HepG2 (cell line): ENCODE results near the gene GRIK2. TPM values are rescaled to one million over a fixed set of nuclear protein-coding genes. Genes with fewer than 3 reads are reported as not detected.

Experiments
- CCDC6 ChIP-seq: sonication (generic); formaldehyde crosslinking; IDR thresholded peaks from 2 replicates; pipeline ENCODE4 v1.8.1; 2022; ENCODE audit warnings: mild to moderate bottlenecking, missing genetic modification reagents, moderate library complexity
- KLF11 ChIP-seq: IDR thresholded peaks from 2 replicates; pipeline ENCODE4 v1.6.1; 2016; ENCODE audit warnings: missing compliant biosample characterization
- MATR3 ChIP-seq: sonication (generic); formaldehyde crosslinking; IDR thresholded peaks from 2 replicates; pipeline ENCODE4 v1.4.0; 2020; ENCODE audit warnings: missing genetic modification reagents
- NR2C2 ChIP-seq: sonication (generic); formaldehyde crosslinking; IDR thresholded peaks from 2 replicates; pipeline ENCODE4 v1.4.0; 2020; ENCODE audit warnings: missing genetic modification reagents, mild to moderate bottlenecking, moderate library complexity, borderline replicate concordance
- RBFOX2 ChIP-seq: fragments of 200-400 bp; formaldehyde crosslinking; IDR thresholded peaks from 2 replicates; pipeline ENCODE4 v1.6.1; 2017; ENCODE audit warnings: low read depth, mild to moderate bottlenecking, low read length
- RFX5 ChIP-seq: IDR thresholded peaks from 2 replicates; pipeline ENCODE4 v1.6.1; 2011; ENCODE audit warnings: low read depth, low read length, improper control_type of control experiment
- SRY ChIP-seq: sonication (generic); formaldehyde crosslinking; IDR thresholded peaks from 2 replicates; pipeline ENCODE4 v1.8.0; 2022; ENCODE audit warnings: mild to moderate bottlenecking, missing genetic modification reagents
- TBX3 ChIP-seq: fragments of 450-650 bp; IDR thresholded peaks from 2 replicates; pipeline ENCODE4 v1.6.1; 2017; ENCODE audit warnings: antibody characterized with exemption, mild to moderate bottlenecking, inconsistent platforms, borderline replicate concordance
- TGIF2 ChIP-seq: IDR thresholded peaks from 2 replicates; pipeline ENCODE4 v1.6.1; 2016; ENCODE audit warnings: control low read depth, missing compliant biosample characterization
- TRIM22 ChIP-seq: fragments of 450-650 bp; IDR thresholded peaks from 2 replicates; pipeline ENCODE4 v1.6.1; 2017
- ZBTB34 ChIP-seq: sonication (generic); formaldehyde crosslinking; IDR thresholded peaks from 2 replicates; pipeline ENCODE4 v1.8.0; 2022; ENCODE audit warnings: mild to moderate bottlenecking, missing genetic modification reagents
- ZBTB37 ChIP-seq: sonication (generic); formaldehyde crosslinking; IDR thresholded peaks from 2 replicates; pipeline ENCODE4 v1.4.0; 2020; ENCODE audit warnings: mild to moderate bottlenecking, missing genetic modification reagents
- ZBTB43 ChIP-seq: sonication (generic); formaldehyde crosslinking; conservative IDR thresholded peaks from 2 replicates; pipeline ENCODE4 v1.4.0; 2020; ENCODE audit warnings: missing genetic modification reagents
- ZMAT5 ChIP-seq: sonication (generic); formaldehyde crosslinking; IDR thresholded peaks from 2 replicates; pipeline ENCODE4 v1.5.0; 2020; ENCODE audit warnings: mild to moderate bottlenecking, low read depth, missing genetic modification reagents, borderline replicate concordance
- ZNF225 ChIP-seq: sonication (generic); formaldehyde crosslinking; IDR thresholded peaks from 2 replicates; pipeline ENCODE4 v1.4.0; 2020; ENCODE audit warnings: mild to moderate bottlenecking, missing genetic modification reagents
- ZNF383 ChIP-seq: sonication (generic); formaldehyde crosslinking; IDR thresholded peaks from 2 replicates; pipeline ENCODE4 v1.4.0; 2020; ENCODE audit warnings: missing genetic modification reagents, mild to moderate bottlenecking, borderline replicate concordance
- ZNF44 ChIP-seq: sonication (generic); formaldehyde crosslinking; IDR thresholded peaks from 2 replicates; pipeline ENCODE4 v1.5.1; 2020; ENCODE audit warnings: mild to moderate bottlenecking, missing genetic modification reagents
- ZNF550 ChIP-seq: sonication (generic); formaldehyde crosslinking; IDR thresholded peaks from 2 replicates; pipeline ENCODE4 v1.4.0; 2020; ENCODE audit warnings: mild to moderate bottlenecking, missing genetic modification reagents, borderline replicate concordance
- ZNF572 ChIP-seq: sonication (generic); formaldehyde crosslinking; IDR thresholded peaks from 2 replicates; pipeline ENCODE4 v1.5.1; 2020; ENCODE audit warnings: mild to moderate bottlenecking, missing genetic modification reagents
- ZNF580 ChIP-seq: IDR thresholded peaks from 2 replicates; pipeline ENCODE4 v1.6.1; 2016; ENCODE audit warnings: low read depth, borderline replicate concordance
- ZNF704 ChIP-seq: sonication (generic); formaldehyde crosslinking; IDR thresholded peaks from 2 replicates; pipeline ENCODE4 v1.8.1; 2023; ENCODE audit warnings: mild to moderate bottlenecking, inconsistent platforms, moderate library complexity, missing genetic modification reagents, borderline replicate concordance
- ZNF740 ChIP-seq: sonication (generic); formaldehyde crosslinking; IDR thresholded peaks from 2 replicates; pipeline ENCODE4 v1.4.0; 2020; ENCODE audit warnings: missing genetic modification reagents
- ZNF776 ChIP-seq: sonication (generic); formaldehyde crosslinking; IDR thresholded peaks from 2 replicates; pipeline ENCODE4 v1.4.0; 2020; ENCODE audit warnings: mild to moderate bottlenecking, missing genetic modification reagents
- polyA plus RNA-seq, 8 experiments: library from polyadenylated mRNA; depleted of rRNA in 3 of 8; stranded (reverse) in 7 of 8; unstranded in 1 of 8; fragments of >200 nt; fragmentation: Illumina TruSeq in 4 of 8; extraction: Trizol in 4 of 8; gene quantifications; 2 replicates each; pipeline versions ENCODE4 v1.2.1 to v1.2.3, GENCODE V29; 2011 to 2016; ENCODE audit warnings: low read depth in 4 of 8, missing spikeins in 1 of 8, mixed read lengths in 1 of 8; ENCODE audit not compliant: insufficient read depth in 1 of 8
- total RNA-seq, 5 experiments: library from RNA; depleted of rRNA; stranded (reverse); fragments of >200 nt; fragmentation: Illumina TruSeq; extraction: Trizol; gene quantifications; 2 replicates each; pipeline ENCODE4 v1.2.3, GENCODE V29; 2016; ENCODE audit warnings: low read depth in 1 of 5

The GRIK2 gene
- total and polyA plus RNA-seq, 2 of the 13 experiments (the other 11 are each of a cell fraction or from before 2014, with no cell fraction given), result not detected

GRCh38 chr6:101608703-101609102 lies 215.2 kb downstream of the GRIK2 start (continued):
- TF ChIP-seq ZMAT5 (CRISPR knock-in tag) (no peak), KLF11 (CRISPR knock-in tag) (no peak), ZNF572 (no peak), ZNF550 (CRISPR knock-in tag) (no peak), ZBTB43 (CRISPR knock-in tag) (no peak), MATR3 (CRISPR knock-in tag) (no peak), CCDC6 (CRISPR knock-in tag) (no peak), NR2C2 (no peak), ZNF225 (CRISPR knock-in tag) (no peak), ZBTB37 (CRISPR knock-in tag) (no peak), SRY (CRISPR knock-in tag) (no peak), ZNF776 (no peak), ZBTB34 (CRISPR knock-in tag) (no peak), TGIF2 (CRISPR knock-in tag) (no peak), RFX5 (no peak), TBX3 (peak; percentile 31; the same call in 1 of the 2 replicates), RBFOX2 (no peak), ZNF740 (CRISPR knock-in tag) (no peak), TRIM22 (no peak), ZNF580 (CRISPR knock-in tag) (no peak), ZNF383 (CRISPR knock-in tag) (no peak), ZNF704 (CRISPR knock-in tag) (no peak), ZNF44 (CRISPR knock-in tag) (no peak)
